GM18499 (cell line): Measurements from ENCODE around the gene ANO1.

ENCODE experiments used
- ATAC-seq: cut with Tn5 transposase; IDR thresholded peaks from one replicate; pipeline ENCODE4 v1.9.1; 2021; ENCODE audit warnings: moderate number of reproducible peaks; ENCODE audit not compliant: insufficient read depth, unreplicated experiment

The ANO1 gene

DNA sequence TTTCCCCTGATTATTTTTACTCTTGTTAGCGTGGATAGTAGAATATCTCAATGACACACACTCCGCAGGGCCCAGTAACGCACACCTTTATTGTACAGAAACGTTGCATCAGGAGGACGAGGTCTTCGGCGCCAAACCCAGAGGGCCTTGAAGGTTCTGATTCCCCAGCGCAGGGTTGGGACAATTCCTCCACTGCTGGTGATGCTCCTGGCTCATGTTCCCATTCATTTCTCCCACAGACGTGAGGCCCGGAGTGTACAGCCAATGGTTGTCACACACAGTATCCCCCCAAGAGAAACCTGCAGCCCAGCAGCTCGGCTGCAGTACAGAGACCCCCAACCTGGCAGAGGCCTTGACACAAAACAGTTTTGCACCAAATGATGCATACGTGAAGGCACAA, 6.1 kb upstream of the ANO1 start:
- ATAC-seq: no peak

DNA sequence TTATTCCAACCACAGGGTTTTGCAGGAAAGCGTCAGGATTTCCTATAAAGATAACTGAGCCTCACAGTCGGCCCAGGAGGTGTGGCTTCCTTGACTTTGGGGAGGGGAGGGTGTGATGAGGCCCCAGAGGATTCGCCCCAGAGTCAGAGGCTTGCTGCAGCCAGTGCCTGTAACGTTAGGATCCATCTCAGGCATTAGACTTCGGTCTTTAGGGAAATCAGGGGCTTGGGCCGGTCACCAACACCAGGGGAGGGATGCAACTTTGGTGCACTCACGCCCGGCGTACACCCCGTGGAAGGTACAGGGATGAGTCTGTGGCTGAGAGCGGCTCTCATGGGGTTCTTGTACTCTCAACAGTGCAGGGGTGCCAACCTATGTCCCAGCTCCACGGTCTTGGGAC, 5.7 kb upstream of the ANO1 start:
- no peak for ATAC-seq

DNA sequence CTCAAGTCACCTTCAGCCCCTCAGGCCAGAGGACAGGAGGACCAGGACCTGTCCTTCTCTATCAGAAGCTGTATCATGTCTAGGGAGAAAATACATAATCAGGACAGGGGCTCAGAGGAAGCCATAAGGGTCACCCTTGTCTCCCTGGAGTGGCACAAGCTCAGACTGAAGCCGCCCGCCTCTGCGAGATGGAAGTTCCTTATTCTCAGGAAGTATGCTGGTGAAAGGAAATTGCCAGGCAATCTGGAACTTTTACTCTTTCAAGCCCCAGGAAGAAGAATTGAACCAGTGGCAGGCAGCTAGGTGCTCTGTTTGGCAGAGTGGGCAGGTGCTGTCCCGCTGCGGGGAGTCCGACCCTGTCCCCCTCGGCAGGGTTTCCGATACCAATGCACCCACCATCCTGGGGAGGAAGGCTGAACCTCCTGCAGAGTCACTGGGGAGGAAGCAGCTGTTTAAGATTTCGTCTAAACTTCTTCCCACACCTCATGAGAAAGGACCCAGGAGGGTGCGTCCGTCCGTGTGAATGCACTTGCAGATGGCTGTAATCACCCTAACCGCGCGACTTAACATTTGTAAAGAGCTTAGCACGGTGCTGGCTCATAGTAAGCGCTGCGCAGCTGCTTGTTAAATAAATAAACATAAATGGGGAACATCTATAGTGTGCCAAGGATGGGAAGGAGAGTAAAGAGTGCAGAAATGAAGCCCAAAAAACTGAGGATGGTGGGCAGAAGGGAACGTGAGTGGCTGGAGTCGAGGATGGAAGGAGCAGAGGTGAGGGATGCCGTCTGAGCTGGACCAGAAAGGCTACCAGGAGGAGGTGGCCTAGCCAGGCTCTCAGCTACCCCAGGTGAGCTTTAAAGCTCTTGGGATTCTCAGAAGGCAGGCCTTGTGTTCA, 5.0 kb upstream of the ANO1 start:
- ATAC-seq: no peak

DNA sequence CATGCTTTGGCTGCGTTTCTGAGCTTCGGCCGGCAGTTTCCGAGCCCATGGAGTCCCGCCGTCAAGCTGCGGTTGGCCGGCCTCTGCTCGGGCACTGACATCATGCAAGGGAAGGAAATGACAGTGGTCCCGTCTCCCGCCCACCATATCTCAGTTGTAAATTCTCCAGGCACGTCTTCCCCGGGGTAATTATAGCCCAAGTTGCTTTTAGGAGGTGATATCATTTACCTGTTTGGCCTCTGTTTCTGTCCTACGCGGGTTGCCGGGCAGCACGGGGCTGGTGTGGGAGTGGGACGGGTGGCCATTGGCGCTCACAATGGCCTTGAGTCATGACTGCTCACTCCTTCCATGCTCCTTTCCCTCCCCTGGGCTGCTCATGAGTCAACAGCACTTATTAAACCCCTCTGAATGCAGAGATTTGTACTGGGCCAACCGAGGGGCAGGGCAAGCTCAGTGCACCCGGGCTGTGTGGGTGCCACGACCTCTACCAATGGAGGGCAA, 4.2 kb upstream of the ANO1 start:
- ATAC-seq: no peak

DNA sequence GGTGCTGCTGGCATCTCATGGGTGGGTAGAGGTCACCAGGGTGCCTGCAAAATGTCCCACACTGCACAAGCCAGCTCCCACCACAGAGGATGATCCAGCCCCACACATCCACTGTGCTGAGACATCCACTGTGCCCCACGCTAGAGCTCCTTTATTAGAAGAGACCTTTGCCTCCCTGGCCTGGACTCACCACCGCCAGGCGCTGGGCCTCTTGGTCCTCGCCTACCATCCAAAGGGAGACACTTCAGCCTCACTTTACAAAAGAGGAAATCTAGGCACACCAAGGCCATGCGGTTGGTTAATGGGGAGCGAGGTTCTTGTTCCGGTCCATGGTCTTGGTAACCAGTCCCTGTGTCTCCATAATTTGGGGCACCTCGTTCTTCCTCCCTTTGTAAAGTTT, 3.4 kb upstream of the ANO1 start:
- ATAC-seq: no peak

DNA sequence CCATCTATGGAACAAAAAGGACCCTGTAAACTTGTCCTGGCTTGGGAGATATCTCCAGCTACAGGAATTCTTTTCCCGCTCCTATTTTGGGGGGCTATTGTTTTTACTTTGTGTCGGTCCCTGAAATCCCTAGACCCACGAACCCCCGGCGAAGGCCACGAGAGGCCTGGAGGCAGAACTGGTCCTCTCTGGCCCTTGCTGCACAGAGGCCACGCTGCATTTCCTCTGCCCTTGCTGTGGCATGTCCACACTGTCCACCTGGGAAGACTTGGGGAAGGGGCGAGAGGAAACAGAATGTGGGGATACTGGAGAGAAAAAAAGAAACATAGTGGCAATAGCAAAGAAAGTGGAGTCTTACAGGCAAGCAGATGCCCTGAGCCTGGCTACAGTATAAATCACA, 2.3 kb upstream of the ANO1 start:
- no peak for ATAC-seq

DNA sequence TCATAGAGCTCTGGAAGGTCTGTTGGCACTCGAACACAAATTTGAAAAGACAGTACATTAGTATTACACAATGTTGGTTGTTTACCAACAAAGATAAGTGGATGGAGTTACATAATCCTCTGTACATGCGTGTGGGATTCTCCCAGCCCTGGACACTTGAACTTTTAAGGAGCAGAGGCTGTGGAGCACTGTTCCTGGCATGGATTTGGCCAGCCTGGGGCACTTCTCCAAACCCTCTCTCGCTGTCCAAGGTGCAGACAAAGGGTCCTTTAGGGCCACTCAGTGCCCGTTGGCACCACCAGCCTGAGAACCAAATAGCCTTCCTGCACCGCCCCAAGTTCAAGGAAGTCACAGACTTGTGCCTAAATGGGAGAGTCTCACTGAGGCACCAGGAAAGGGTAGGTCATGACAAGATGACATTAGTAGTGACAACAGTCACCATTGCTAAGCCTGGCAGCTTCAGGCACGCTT, 1.6 kb upstream of the ANO1 start:
- no peak for ATAC-seq

DNA sequence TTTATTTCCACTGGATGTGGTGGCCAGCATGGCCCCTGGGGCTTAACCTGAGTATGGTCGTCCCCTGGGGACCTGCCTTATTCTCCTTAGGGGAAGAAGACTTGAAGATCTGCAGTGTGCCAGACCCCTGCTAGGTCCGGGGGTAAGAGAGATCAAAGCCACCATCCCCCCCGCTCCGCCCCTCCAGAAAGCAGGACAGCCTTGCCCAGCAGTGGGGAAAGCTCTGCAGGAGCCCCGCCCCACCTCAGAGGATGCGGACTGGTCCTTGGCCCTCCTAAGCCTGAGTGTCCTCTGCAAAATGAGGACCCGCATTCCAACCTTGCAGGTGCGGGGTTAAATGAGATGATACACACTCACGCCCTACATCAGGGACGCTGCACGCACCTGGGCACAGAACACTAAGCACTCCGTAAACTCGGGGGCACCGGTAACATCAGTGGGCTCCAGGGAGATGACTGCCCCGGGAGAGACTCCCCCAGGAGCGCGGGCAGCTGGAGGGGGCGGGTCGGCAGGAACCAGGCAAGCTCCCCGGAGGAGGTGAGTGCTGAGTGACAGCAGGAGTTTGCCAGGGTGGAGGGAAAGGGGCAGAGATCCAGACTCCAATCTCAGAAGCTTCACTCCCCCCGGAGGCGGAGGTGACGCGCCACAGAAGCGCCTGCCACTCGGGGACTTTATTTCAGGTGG, 564 bp upstream of the ANO1 start:
- no peak for ATAC-seq

DNA sequence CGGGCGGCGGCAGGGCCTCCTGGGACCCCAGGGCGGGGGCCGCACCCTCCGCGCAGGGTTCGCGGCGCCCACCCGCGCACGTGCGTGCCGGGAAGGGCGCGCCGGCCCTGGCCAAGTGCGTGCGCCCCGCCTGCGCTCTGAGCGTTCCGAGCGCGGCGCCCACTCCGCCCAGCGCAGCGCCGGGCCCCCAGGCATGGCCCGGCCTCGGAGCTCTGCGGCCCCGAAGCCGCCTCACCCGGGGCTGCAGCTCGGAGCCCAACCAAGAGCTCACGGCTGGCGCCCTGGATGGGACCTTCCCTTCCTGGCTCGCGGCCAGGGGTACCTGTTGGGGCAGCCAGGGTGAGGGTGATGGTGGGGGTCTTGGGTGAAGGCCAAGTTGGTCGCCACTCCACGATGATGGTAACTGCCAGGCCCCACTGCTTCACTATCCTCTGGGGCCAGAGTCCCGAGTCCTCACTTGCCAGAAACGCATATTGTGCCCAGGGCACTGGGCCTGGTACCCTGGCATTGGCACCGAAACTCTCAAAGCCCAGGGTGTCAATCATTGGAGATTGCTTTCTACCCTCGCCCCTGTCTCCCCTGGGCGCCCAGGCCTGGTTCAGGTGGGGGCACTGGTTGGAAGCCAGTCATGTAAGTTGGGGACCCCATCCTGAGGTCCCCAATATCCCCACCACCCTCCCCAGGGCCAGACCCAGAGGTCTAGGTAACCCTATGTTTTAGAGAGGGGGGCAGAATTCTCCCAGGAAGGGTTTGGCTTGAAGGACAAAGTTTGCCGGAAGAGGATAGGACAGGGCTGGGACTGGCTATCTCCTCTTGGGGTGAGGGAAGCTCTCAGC, 882 bp downstream of the ANO1 start:
- ATAC-seq: no peak

DNA sequence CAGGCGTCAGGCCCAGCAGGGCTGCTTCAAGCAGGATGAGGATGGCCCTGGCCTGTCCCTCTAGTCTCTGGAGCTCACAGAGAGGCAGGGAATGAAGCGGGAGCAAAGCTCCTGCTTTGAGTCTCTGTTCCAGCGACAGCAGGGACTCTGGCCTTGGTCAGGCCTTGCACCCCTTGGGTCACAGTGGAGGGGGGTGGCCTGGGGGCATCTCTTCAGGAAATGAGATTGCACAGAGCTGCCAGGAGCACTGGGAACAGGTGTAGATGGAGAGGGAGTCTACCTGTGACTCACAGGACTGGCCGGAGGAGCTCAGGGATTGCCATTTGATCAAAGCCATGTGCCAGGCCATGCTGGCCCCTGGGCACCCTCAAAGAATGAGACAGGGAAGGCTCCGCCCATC, 1.6 kb downstream of the ANO1 start:
- ATAC-seq: no peak

DNA sequence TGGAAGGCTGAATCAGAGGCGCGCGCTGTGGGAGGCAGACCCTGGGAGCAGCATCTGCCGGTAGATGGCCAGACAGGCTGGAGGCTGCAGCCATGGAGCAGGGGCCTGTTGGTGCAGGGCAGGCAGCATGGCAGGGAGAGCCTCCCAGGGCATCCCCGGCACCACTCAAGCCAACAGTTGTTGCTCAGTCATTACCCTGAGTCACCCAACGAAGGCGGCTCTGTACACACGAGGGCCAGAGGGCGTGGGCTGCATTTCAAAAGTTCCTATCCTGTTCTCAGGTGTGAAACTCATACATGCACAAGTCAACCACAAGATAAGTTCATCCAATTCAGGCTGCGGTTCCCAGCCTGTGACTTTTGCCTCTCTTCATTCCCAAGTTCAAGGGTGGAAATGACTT, 2.6 kb downstream of the ANO1 start:
- ATAC-seq: no peak

DNA sequence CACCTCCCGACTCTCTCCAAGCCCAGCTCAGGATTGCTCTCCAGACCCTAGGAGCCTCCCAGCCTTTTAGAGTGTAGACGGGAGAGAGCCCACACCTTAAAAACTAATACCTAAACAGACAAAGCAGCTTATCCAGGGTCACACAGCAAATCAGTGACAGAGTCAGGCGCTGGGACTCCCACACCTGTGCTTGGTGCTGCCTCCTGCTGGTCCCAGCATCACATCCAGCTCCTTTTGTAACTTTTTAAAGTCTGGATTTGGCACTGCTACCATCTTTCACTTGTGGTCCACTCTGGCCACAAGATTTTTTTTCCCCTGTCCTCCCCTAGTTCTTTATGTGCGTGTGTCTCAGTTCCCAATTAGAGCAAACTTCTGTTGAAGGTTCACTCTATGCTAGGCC, 4.7 kb downstream of the ANO1 start:
- no peak for ATAC-seq

DNA sequence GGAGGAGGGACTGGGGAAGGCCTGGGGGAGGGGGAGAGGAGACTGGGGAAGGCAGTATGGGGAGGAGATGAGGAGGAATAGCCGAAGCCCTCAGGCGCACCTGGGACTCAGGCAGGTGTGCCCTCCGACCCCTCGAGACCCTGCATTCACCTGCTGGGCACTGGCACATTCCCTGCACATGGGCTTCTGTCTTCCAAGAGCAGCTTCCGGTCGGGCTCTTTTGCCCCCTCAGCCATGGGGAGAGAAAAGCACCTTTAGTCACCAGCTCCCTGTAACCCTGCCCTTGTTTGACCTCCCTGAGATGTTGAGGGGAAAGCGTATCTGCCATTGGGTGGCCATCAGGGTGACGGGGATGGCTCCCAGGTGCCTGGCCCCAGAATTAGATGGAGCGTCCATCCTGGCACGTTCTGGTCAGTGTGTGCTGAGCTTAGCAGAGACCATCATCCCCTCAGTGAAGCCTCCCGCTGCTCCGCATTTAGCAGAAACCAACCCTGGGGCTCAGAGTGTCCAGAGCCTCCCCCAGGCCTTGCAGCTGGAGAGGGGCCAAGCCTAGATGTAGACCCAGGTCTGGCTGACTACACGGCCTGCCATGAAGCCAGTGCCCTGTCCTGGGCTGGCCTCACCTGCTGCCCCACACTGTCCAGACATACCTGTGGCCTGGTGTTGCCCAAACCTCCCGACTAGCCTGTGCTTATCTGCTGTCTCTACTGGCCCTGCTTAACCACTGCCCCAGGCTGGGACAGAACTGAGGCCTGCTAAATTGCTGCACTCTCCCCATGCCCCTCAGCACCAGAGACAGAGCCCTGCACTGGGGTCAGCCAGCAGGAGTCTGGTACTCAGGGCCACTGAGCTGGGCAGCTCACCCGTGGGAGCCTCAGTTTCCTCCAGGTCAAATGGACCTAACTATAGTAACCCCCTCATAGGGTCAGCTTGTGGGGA, 6.2 kb downstream of the ANO1 start:
- ATAC-seq: no peak

DNA sequence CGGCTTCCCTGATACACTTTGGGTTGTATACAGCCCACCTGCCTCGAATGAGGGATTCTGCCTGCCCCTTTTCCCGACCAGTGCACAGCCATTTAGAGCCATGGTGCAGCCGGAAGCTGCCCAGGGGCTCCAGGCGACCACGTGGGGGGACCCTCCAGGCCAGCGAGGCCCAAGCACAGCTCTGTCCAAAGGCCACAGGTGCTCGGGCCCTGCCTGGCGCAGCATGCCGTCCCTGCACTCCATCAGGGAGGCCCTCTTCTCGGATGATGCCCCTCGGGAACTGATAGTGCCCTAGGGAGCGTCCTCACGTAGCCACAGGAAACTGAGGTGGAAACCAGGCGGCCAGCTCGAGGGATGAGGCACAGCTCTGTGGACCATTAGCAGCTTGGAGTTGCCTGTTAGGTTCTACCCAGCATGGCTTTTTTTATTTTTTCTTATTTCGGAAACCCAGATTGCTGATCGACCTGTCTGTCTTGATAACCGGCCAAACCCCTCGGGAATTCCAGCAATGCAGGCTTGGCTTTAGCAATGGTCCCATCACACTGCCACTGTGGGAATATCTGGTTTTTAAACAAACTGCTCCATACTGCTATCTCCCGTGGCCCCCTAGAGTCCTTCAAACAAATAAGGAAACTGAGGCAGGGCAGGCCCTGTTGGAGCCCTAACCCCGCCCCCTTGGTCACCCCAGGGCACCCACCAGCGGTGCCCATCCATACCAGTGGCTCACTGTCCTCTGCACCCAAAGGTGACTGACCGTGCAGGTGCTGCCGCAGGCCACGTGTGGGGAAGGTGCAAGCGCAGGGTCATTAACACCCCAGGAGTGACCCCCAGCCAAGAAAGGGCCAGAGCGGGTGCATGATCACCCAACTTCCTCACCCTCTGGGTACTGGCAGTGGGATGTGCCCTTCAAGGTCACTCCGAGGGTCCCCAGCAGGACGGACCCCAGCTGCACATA, 8.0 kb downstream of the ANO1 start:
- ATAC-seq: no peak

DNA sequence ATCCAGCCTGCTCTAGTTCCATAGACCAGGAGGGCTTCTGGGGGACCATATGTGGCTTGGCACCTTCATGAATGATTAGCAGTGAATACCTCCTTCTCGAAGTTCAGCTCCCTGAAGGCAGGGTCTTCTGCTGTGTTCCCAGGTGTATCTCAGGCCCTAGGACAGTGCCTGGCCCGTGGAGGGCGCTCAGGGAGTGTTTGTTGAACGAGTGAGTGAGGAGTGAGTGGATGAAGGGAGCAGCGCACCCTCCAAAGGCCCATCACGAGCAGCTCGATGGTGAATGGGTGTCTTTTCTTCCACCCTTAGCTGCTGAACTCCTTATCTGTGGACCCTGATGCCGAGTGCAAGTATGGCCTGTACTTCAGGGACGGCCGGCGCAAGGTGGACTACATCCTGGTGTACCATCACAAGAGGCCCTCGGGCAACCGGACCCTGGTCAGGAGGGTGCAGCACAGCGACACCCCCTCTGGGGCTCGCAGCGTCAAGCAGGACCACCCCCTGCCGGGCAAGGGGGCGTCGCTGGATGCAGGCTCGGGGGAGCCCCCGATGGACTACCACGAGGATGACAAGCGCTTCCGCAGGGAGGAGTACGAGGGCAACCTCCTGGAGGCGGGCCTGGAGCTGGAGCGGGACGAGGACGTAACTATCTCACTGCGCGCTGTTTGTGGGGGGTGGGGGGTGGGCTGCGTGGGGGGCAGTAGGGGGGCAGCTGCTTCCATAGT, 9.5 kb downstream of the ANO1 start:
- ATAC-seq: no peak

DNA sequence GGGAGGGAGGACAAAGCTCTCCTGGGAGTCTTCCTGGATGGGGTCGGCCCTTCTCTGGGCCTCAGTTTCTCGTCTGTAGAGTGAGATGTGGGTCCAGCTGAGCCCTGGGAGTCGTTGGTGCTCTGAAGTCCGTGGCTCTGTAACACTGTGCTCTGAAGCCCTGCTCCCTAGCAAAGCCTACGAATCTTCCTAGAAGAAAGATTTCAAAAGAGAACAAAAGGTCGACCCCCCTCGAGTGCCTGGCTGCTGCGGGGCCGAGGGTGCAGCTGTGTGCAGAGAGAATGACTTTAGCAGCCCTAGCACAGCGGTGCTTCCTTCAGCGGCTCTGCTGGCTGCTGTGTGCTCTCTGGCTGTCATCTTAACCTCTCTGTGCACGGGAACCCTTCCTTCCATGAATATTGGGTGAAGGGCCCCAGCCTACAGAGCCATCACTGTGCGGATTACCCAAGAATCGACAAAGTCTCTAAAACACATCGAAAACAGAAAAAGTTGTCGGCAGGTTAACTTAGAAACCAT, 10.7 kb downstream of the ANO1 start:
- ATAC-seq: no peak

DNA sequence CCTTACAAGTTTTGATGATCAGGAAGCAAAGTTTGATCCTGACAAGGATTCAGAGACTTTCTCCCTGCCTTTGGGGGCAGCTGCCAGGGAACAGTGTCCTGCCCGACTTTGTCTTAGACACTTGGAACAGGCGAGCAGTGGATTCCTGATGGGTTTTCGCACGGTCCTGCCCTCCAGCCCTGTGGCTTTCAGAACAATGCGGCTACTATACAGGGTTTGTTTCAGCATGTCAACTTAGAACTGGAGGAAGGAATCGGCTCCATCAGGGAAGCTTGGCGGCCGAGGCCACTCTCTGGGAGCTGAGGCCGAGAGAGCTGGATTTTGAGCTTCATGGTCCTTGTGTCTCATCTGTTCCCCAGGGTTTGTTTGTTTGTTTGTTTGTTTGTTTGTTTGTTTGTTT, 11.5 kb downstream of the ANO1 start:
- no peak for ATAC-seq

DNA sequence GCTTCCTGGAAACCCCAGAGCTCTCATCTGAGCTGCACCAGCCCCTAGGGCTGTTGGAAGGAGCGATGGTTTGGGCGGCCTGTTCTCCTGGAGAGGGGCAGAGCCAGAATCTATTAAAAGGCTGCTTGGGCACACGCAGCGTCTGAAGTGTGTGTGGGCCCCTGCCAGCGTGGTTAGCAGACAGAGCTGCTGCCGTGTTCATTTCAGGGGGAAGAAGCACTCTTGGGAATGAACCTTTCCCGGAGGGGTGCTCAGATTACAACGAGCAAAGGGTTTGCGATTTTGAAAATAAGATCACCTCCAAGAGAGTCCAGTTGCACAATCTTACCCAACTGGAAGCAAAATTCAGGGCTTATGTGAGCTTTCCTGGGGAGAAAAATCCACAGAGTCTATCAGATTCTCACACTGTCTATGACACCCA, 12.9 kb downstream of the ANO1 start:
- ATAC-seq: no peak
